ENCODE data around the gene ANO4.
"Not testable (repeated sequence)": the region's sequence is repeated elsewhere in the genome, so short reads cannot be mapped to it uniquely, and the experiment has no call there.

Gene ANO4

DNA sequence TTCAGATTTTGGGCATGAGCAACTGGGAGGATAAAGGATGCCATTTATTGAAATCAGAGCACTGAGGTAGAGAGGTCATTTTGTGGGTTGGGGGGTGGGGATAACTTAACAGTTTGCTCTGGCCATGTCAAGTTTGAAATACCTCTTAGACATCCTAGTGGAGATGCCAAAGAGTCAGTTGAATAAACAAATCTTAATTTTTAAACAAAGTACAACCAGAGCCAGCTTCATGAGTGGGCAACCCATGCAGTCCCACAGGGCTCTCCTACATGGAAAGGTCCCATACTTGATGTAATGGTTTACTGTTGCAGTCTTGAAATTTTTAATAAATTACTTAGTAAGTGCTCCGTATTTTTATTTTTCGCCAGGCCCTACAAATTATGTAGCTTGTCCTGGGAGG lies 81.2 kb downstream of the ANO4 start:
- no peak for DNase-seq

DNA sequence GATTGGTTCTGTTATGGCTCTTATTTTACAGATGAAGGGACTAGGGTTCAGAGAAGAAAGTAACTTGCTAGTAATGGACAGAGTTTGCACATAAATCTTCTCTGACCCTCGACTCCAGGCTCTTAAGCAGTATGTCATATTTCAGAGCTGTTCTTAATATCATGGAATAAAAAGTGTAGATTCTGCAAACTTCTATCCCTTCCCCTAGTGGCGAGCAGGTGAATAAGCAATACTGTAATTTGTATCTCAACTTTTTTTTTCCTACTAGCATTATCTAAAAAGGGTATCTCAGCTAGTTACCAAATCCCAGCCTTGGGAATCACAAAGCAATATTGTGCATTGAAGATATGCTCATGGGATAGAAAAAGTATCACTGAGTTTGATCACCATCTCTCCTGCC lies 83.2 kb downstream of the ANO4 start:
- DNase-seq: no peak

DNA sequence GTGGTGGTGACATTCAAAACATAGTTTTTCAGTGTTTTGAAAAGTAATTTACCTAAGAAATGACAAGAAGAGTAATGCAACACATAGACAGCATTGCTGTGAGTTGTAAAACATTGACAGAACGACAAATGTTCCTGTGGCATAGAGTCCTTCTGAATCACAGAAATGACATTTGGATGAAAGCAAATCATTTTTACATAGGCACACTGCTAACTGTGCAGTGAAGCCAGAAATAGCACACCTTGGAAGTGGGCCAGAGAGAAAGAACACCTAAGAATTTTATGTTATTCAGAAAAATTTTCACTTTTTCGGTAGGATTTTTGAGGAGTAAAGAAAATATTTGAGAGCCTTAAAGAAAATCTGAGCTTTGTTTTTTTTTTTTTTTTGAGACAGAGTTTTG lies 100.6 kb downstream of the ANO4 start:
- no peak for DNase-seq

DNA sequence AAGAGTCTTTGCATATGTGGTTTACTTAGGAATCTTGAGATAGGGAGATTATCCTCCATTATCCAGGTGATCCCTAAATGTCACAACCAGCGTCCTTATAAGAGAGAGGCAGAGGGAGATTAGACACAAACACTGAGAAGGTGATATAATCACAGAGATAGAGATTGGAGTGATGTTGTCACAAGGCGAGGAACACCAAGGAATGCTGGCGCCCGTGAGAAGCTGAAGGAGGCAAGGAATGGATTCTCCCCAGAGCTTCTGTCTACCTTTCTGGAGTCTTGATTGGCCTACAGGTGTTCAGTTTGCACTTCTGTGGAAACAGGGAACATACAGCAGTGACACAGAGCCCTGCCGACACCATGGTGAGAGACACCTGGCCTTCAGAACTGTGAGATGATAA lies 101.6 kb downstream of the ANO4 start:
- no peak for DNase-seq

DNA sequence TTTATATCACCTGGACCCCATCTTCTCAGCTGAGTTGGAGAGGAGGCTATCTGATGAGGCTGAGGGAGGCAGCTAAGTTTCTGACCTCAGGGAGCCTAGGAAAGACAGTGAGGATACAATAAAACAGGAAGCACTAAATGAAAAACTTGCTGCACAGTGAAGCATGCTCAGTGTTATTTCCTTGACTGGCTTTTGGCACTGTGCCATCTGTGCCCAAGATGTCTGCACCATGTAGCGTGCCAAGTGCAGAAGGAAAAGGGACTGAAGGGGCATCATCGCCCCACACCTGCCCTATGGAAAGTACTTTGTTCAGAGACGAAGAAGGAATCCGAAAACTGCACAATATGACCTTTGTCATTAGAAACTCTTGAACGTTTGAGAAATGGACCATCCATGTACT lies 102.7 kb downstream of the ANO4 start:
- DNase-seq: no peak

DNA sequence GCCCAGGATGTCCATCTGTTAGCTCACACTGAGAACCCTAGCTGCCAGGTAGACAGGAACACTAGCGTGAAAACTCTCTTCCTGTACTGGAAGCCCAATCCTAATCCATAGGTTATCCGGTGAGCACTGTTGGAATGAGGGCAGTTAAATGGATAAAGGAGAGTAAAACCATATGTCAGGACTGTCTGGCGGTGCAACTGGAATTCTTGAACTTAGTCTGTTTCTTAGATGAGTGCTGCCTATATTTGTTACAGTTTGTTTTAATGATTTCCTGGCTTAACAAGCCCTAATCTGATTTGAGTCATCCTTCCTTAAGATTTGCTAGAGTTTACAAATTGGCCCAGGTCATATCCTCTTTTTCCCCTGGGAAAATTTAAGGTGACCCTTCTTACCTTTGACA lies 104.7 kb downstream of the ANO4 start:
- DNase-seq: no peak

DNA sequence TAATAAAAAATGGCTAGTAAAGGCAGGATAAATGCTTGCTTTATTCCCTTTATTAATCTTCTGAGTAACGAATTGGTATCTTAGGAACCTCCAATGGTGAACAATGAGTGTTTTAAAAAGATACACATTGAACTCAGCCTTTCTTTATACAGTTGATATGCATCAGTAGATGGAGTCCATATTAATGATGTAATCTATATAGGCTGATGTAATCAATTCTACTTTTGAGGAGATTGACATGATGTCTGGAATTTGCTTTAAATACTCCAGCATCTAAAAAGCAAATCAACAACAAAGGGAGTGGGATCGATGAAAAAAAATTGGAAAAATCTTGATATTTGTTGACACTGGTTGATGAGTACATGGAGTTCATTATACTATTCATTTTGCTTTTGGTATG lies 106.2 kb downstream of the ANO4 start:
- no peak for DNase-seq

DNA sequence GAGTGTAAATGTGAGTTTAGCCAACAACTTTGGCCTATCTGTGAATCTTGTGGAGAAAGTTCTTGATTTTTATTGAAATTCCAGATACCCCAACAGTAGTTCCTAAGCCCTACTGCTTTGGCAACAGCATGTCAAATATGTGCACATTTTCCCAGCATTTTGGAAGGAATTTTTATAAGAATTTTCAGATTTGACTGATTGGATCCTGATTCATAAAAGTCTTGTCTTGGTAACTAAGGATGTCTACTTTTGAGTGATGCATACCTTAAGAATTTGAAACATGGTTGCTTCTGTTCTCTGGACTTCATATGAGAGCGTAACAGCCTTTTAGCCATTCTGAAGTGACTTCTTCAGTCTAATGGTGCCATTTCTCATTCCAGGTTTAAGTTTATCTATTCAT lies 106.7 kb downstream of the ANO4 start:
- DNase-seq: no peak

DNA sequence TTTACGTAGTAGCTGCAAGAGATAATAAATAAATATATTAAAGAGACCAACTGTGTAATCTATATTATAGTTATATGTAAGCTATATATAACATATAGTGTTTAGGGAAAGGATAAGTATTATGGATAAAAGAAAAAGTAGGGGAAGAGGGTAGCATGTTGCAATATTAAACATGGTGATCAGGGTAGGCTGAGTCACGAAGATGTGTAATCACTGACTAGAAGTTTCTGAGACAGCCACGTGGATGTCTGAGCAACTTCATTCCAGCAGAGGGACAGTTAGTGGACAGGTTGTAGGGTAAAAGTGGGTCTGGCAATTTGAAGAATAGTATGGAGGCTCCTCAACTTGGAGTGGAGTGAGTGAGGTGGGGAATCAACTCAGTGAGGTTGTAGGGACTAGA lies 109.7 kb downstream of the ANO4 start:
- DNase-seq: no peak

DNA sequence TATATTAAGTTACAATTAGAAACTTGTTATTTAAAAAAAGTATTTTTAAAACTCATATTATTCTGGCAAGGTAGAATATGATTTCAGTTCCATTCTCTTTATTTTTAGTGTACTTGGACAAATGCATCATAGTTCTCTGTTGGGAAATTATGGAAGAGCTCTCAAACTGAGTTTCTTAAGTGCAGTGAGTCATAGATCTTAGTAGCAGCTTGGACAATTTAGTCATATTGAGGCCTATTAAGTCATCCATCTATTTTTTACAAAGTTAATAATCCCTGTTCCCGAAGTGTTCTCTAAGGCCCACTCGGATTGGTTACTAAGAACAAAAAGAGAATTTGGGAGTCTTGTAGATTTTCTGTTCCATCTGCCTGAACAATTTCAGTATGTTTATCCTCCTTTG lies 113.9 kb downstream of the ANO4 start:
- peak; percentile 28 for DNase-seq

DNA sequence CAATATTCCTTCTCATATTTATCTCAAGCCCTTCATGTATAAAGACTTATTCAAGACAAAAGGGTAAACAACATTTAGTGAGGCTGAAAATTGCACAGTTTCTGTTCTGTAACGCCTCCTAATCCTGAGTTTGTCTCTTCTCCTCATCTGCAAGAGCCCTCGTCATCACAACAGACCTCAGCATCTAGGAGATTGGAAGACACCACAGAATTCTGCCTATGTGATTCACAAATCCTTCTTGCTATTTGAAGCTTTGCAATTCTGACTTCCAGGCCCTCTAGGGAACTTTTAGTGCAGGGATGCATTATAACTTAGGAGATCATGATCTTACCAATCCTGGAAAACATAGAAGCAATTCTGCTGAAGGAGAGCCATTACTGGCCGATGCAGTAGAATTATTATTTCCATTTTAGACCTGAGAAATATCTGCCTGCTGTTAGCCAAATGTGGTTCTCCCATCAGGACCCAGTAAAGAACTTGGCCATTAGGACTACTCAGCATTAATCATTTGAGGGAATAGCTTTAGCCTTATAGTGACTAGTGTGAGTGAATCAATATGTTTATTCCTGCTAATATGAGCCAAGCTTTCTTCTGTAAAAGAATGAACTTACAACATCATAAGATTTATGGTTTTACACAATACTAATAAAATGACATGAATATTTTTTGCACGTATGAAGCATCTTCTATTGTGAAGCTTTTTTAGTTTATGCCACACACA lies 119.5 kb downstream of the ANO4 start:
- DNase-seq: peak; percentile 4

DNA sequence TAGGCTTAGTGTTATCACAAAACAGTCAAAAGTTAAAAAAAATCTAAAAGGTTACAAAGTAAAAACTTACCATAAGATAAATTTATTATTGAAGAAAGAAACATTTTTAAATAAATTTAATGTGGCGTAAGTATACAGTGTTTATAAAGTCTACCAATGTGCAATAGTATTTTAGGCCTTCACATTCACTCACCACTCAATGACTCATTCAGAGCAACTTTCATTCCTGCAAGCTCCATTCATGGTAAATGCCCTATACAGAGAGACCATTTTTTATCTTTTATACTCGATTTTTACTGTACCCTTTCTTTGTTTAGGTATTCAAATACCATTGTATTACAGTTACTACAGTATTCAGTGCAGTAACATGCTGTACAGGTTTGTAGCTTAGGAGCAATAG lies 124.5 kb downstream of the ANO4 start:
- no peak for DNase-seq

DNA sequence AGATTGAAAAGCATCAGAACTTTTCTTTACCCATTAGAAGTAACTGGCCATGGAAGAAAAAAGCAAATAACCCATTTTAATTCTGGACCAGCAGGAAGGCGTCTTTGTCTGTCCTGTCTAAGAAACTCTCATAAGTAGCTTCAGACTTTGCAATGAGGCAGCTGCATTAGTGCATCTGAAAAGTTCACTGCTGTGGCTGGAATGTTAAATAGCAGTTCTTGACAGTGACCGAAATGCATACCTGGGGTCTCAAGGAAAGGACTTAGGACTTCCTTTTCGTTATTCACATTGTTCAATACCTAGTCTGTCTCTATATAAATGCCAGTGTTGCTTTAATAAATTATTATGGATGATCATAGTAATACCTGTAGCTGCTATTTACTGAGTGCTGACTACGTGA lies 125.9 kb downstream of the ANO4 start:
- no peak for DNase-seq

DNA sequence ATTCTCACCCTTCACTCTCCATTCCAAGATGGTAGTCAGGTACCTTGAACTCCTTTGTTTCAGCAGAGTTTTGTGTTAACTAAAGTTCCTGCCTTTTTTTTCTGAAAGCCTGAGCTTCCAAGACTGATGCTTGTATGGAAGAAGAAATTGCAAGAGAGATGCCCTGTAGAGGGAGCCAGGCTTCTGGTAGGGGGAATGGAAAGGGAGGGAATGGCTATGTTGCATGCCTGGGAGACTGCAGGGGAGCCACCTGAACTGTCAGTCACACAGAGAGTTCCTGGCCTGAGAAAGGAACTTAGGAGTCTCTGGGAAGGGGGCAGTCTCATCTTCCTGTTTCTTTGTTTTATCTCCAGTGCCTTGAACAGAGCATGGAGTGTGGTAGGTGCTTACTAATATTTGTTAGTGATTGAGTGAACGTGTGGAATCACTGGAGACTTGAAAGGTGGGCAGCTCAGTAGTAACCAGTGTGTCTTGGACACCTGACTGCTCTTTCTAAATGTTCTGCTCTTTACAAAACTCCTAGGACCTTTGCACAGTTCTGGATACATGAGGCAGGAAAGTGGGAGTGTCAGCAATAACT lies 132.2 kb downstream of the ANO4 start:
- DNase-seq: no peak

DNA sequence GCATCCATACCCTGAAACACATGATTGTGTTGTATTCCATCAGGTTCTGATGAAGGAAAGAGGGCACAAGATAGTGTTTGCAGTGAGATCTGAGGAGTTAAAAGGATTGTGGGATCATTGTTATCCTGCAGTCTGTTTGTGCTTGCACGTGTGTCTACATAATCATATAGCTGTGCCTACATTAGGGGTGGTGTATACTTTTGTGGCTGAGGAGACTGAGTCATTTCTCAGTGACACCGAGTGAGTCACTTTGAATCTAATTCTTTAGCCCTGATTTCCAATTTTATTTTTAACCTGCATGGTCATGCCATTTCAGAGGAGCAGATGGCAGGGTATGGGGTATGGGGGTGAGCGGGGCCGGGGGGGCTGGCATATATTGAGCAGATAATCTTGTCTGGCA lies 133.2 kb downstream of the ANO4 start:
- DNase-seq: peak; percentile 51

DNA sequence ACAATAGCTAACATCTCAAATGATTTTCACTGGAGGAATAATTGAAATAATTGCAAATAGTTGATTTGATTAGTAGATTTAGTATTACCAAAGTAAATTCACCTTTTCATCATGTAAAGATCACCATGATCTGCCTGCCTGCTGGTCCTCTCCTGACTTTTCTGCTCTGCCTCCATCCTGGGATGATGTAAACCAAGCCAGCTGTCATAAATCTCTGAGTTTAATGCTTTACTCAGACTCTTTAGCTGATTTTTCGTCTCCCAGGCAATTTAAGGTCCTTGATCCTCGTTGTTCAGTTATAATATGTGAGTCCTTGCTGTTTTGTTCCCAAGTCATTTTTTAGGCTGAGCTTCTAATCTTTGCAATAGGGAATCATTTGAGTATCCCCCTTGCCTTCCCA lies 138.0 kb downstream of the ANO4 start:
- no peak for DNase-seq

DNA sequence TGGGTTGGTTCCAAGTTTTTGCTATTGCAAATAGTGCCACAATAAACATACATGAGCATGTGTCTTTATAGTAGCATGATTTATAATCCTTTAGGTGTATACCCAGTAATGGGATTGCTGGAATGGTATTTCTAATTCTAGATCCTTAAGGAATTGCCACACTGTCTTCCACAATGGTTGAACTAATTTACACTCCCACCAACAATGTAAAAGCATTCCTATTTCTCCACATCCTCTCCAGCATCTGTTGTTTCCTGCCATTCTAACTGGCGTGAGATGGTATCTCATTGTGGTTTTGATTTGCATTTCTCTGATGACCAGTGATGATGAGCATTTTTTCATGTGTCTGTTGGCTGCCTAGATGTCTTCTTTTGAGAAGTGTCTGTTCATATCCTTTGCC lies 139.0 kb downstream of the ANO4 start:
- DNase-seq: not testable (repeated sequence)

DNA sequence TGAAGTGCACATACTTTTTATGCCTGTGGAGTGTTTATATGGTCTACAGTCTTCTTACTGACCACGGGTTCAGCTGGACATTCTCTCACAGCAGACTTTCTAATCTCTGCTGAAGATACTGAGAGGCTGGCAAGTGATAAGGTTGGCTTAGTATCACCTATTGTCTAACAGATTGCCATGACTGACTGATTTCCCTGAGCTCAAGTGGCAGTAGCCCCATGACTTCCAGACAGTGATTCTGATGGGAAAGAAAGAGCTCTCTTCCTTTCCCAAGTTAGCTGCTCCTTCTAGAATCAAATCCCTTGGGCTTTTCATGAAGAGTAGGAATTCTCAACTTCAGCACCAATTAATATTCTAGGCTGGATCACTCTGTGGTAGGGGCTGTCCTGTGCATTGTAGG lies 141.4 kb downstream of the ANO4 start:
- DNase-seq: no peak

DNA sequence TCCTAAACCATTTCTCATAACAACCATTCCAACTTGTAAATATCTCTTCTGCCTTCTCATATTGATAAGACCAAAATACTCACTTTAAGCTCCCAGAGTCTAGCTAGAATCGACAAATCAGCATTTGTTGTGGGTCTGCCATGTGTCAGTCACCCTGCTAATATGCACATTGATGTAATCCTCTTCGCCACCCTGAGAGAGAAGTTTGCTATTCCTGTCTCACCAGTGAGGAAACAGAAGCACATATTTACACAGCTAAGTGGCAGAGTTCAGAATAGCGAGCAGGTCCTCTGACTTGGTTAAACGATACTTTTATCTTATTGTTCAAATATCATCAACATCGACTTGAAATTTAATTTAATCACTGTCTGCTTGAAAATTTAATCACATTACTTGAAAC lies 142.1 kb downstream of the ANO4 start:
- DNase-seq: no peak

DNA sequence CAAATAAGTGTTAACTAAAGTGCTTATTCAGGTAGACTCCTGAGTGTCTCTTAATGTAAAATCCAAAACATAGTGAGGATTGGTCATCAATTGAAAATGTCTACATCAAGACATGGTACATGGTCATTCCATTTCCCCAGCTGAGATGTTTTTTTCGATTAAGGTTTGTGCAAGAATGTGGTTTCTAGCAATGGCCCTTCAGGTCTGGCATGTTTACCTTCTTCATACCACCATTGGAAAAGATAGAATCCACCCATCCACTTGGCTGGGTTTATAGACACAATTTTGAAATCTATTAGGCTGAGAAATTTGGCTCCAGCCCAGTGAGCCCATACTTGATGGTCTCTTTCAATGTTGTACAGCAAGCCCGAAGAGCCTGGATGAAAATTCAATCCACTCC lies 145.9 kb downstream of the ANO4 start:
- DNase-seq: no peak

DNA sequence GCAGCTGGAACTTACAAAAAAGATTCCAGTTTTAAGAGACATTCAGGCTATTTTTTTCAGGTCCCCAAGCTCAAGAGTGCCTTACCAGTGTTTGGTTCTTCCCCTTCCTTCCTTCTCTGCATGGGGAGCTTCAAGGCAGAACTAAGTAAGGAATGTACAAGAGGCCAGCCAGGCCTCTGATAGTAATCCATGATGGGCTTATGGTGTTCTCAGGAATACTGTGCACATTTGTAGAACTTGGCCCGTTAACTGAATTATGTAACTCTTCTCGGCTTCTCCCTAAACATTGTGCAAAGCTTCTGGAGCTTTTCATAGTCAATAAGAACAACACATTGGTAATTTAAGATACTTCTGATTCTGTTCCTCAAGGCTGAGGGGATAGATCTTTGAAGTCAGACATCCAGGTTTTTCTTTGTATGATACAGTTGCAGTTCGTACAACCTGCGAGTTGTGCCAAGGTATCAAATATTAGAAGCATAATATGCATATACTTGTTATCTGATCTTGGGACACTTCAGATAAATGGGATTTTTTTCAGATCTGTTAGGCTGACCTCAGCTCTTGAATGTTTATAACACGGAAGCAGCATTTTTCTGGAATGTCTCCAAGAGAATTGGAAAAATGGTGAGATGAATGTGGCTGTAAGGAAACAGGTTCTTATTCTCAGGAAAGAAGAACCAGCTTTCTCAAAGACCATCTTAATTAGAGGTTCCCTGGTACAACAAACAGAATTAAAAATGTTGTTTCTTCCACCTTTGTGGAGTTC lies 148.6 kb downstream of the ANO4 start:
- no peak for DNase-seq

DNA sequence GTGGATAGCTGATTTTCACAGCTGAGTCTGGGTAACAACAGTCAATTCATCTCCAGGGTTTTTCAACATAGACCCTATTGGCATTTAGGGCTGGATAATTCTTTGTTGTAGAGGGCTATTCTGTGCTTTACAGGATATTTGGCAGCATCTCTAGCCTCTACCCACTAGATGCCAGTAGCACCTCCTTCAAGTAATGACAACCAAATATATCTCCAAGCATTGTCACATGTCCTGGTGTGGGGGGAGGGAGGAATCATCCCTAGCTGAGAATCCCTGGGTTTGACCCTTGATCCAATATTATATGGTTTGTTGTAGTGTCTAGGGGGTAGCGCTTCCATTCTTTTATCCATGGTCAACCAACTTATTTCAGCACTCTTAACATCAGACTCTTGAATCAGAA lies 157.2 kb downstream of the ANO4 start:
- DNase-seq: no peak

DNA sequence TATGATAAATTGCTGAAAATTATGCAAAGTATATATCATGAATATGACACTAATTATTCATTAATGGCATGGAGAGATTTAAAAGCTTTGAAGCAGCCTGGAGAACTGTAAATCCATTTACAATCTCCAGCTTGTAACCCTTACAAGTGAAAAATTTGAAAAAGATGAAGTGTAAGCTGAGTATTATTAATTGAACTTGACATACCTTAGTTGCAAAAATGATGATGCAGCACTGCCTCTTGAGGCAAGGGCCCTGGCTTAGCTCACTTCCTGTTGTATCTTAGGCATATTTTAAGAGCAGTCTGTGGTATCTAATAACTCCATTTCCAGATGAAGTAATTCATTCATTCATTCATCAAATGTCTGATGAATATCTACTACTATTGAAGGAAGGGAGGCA lies 158.6 kb downstream of the ANO4 start:
- DNase-seq: no peak

DNA sequence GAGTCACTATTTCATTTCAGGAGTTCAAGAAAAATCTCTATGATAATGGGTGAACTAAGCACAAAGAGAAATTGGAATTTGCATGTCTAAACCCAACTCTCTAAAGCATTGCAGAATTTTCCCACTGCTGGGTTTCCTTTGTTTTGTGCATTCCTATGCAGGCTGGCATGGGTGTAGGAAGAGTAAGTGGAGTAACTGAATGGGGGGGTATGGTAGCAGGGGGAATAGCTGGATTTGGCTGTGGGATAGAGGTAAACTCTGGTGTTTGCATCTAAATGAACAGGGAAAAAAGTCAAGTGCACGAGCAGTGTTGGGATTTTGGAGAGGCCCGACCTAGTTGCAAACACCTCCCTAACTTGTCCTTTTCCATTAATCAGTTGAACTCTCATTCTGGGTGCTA lies 159.1 kb downstream of the ANO4 start:
- no peak for DNase-seq

DNA sequence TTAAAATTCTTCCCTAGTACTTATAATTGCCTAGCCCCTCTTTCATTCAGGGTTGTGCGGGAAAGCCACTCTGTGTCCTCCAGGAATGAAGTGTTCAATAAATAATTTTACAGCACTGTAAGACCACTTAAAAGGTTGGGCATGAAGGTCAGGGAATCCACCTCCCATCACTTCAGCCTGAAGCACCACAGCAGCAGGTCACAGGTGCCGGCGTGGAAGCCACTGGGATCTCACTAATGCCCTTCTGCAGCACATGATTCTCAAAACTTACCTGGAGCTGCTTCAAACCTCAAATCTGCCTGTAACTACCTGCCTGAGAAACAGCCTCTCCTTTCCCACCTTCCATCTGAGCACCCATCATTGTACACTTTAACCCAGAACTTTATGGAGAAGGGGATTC lies 159.5 kb downstream of the ANO4 start:
- DNase-seq: no peak
